ENCODE measurements around the gene DNAH2.

Gene DNAH2

DNA sequence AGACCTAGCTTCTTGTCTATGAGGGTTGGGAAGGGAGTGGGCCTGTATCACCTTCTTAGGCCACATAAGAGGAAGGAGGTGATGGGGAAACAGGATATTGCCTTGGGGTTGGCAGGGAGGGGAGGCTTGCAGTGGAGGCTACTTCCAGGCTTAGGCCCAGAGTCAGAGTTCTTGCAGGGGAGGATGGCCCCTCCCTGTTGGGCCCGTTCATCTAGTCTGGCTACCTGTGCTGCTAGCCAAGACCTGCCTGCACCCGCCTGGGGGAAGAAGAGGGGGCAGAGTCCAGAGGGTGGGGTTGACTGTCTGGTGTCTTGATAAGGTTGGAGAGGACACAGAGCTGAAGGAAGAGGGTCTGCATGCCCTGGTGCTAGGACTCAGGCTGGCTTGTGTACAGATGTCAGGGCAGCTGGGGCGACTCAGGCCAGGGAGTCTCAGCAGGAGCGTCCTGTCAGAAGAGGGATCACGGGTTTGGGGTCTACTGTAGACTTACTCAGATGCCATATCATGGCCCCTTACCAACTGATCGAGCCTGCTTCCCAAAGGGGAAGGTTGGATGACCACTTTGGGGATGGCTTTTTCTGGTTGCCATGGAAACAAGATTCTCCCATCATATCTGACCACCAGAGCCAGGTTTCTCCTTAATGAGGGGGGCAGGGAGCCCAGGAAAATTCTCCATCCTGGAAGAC is 121.8 kb downstream of the DNAH2 start:
- peak overlapping the region; percentile 50 for H3K4me3 ChIP-seq (ENCODE audit: low read depth, low read length)
- TF ChIP-seq, protein P1, sequence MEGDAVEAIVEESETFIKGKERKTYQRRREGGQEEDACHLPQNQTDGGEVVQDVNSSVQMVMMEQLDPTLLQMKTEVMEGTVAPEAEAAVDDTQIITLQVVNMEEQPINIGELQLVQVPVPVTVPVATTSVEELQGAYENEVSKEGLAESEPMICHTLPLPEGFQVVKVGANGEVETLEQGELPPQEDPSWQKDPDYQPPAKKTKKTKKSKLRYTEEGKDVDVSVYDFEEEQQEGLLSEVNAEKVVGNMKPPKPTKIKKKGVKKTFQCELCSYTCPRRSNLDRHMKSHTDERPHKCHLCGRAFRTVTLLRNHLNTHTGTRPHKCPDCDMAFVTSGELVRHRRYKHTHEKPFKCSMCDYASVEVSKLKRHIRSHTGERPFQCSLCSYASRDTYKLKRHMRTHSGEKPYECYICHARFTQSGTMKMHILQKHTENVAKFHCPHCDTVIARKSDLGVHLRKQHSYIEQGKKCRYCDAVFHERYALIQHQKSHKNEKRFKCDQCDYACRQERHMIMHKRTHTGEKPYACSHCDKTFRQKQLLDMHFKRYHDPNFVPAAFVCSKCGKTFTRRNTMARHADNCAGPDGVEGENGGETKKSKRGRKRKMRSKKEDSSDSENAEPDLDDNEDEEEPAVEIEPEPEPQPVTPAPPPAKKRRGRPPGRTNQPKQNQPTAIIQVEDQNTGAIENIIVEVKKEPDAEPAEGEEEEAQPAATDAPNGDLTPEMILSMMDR (IDR thresholded peaks at IDR 0.05; ENCODE audit: low read depth, low read length): no peak

DNA sequence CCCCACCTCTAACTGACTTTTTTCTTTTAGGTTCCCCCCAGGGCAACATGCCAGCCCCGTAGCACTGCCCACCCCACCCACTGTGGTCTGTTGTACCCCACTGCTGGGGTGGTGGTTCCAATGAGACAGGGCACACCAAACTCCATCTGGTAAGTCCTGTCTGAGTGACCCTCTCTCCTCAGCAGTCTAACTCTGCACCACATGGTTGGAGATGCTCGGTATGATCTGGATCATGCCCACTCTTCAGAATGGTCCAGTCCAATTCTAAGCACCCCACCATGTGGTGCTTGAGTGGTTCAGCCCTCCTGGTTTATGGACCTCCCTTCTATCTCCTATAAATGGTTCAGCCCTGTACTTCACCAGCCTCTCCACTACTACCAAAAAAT is 122.3 kb downstream of the DNAH2 start:
- no peak overlapping the region for H3K4me3 ChIP-seq (ENCODE audit: low read depth, low read length)
- TF ChIP-seq, protein P1 (IDR thresholded peaks at IDR 0.05; ENCODE audit: low read depth, low read length): no peak

DNA sequence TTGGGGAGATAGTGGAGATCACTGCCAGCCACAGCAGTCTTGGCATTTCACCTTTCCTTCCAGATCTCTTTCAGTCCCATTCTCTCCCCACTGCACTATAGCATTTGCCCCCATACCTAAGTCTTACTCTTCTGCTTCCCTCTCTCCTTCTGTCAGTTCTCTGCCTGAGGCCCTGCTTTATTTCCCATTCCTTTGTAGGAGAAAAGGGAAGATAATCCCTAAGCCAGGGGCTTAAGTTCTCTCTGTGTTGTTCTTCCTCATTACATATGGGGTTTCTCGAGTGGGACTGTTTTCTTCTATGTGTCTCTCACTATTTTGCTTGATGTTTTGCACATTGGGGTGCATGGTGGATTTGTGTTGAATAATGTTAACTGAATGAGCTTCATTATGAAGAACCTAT is 122.9 kb downstream of the DNAH2 start:
- TF ChIP-seq, protein P1 (IDR thresholded peaks at IDR 0.05; ENCODE audit: low read depth, low read length): no peak
- H3K4me3 ChIP-seq (ENCODE audit: low read depth, low read length): no peak overlapping the region

DNA sequence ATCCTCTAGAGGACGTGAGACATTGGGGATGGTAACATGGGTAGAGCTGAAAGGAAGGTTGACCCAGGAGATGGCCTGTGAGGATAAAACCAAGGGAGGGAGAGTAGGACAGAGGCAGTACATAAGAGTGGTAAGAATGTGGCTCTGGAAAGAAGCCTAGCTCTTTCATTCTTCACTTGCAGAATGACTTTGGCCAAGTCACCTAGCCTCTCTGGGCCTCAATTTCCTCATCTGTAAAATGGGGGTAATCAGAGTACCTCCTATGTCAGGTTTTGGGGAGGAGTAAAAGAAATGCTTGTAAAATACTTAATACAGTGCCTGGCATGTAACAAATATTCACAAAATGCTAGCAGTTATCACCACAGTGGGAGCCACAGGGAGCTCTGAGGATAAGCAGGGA is 123.3 kb downstream of the DNAH2 start:
- TF ChIP-seq, protein P1 (IDR thresholded peaks at IDR 0.05; ENCODE audit: low read depth, low read length): no peak

DNA sequence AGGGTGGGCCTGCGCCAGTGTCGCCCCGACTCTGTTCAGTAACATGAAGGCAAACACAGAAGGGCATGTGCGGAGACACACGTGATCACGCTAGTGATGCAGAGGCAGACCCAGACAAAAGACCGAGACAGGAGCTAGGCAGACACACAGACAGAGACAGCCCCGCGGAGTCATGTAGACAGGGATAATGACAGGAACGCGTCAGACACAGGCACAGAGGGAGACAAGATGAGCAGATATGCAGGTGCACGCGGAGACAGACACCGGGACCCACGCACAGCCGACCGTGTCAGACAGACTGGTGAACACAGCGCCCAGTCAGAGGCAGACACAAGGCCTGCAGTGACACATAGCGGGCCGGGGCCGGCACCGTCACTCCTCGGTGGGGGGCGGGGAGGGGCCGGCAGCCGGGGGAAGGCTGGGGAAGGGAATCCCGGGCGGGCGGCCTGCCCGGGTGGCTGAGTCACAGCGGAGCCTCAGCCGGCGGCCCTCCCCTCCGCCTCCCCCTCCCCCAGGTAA is 123.9 kb downstream of the DNAH2 start:
- H3K4me3 ChIP-seq (ENCODE audit: low read depth, low read length): peak overlapping the region; percentile 78
- TF ChIP-seq, protein P1 (IDR thresholded peaks at IDR 0.05; ENCODE audit: low read depth, low read length): no peak

More for the DNA sequence above, 123.3 kb downstream of the DNAH2 start:
- peak overlapping the region; percentile 78 for H3K4me3 ChIP-seq (ENCODE audit: low read depth, low read length)

DNA sequence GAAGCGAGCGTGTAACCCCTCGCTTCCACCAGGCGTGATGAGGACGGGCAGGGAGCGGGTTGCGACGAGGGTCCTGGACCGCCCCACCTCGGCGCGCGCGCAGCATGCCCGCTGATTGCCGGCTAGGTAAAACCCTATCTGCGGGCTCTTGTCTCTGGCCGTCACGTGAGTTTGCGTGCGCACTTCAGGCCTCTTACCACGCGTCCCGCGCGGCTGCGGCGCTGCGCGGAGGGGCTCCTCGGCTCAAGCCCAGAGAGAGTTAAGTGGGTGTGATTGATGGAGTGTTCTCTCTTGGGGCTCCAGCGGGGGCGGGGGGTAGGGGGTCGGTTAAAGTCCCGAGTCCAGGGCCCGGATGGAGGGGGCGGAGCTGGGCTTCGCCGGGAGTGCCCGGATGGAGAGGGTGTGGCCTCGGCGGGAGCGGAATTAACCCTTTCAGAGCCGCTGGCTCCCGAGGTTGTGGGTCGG is 124.4 kb downstream of the DNAH2 start:
- H3K4me3 ChIP-seq (ENCODE audit: low read depth, low read length): peak overlapping the region; percentile 78
- TF ChIP-seq, protein P1 (IDR thresholded peaks at IDR 0.05; ENCODE audit: low read depth, low read length): no peak
